K562 (cell line): ENCODE results near the gene KCNJ5. TPM values are rescaled to one million over a fixed set of nuclear protein-coding genes. Genes with fewer than 3 reads are reported as not detected.

Source experiments
- DNMT1 ChIP-seq: fragments of 450-650 bp; IDR thresholded peaks from 2 replicates; pipeline ENCODE4 v1.6.1; 2016; ENCODE audit warnings: antibody characterized with exemption, mild to moderate bottlenecking
- MCM5 ChIP-seq: fragments of 450-650 bp; IDR thresholded peaks from 2 replicates; pipeline ENCODE4 v1.6.1; 2016; ENCODE audit warnings: low read depth
- POLR3A ChIP-seq: IDR thresholded peaks from 2 replicates; pipeline ENCODE4 v1.6.1; 2011; ENCODE audit warnings: borderline replicate concordance, mild to moderate bottlenecking, moderate library complexity; ENCODE audit not compliant: insufficient read length, insufficient read depth; ENCODE audit errors: extremely low read depth
- RUNX1 ChIP-seq: sonication (generic); IDR thresholded peaks from 2 replicates; pipeline ENCODE4 v1.6.1; 2016; ENCODE audit warnings: antibody characterized with exemption, low read depth
- polyA plus RNA-seq, 8 experiments: library from polyadenylated mRNA; depleted of rRNA in 4 of 8; stranded (reverse) in 5 of 8; unstranded in 3 of 8; fragments of >200 nt; fragmentation: Nextera tagmentation in 2 of 8; fragmentation: Illumina TruSeq in 1 of 8; extraction: Ambion mirVana in 2 of 8; extraction: Trizol in 1 of 8; gene quantifications; 2 replicates each; pipeline versions ENCODE4 v1.2.1 to v1.2.3, GENCODE V29; 2011 to 2014; ENCODE audit warnings: inconsistent platforms in 1 of 8, missing spikeins in 1 of 8
- total RNA-seq, 7 experiments: library from RNA; depleted of rRNA in 6 of 7; stranded (reverse); fragments of >200 nt in 6 of 7; fragmentation: Illumina TruSeq in 2 of 7; extraction: Trizol in 2 of 7; gene quantifications; 2 replicates each; pipeline versions ENCODE4 v1.2.1 to v1.2.3, GENCODE V29; 2011 to 2021; ENCODE audit warnings: low replicate concordance in 1 of 7
- TF ChIP-seq, protein P1 (sequence below): sonication (generic); formaldehyde crosslinking; IDR thresholded peaks from 2 replicates; pipeline ENCODE4 v1.8.1; 2023; ENCODE audit warnings: mild to moderate bottlenecking, missing genetic modification reagents
- TF ChIP-seq, protein P2 (sequence below): fragments of 450-650 bp; IDR thresholded peaks from 2 replicates; pipeline ENCODE4 v1.6.1; 2014; ENCODE audit warnings: low read depth, mild to moderate bottlenecking, moderate library complexity, borderline replicate concordance

KCNJ5 gene
- total and polyA plus RNA-seq, 9 of the 15 experiments (the other 6 are each of a cell fraction or from before 2014, with no cell fraction given) = 0.04 TPM; not detected in 8

DNA sequence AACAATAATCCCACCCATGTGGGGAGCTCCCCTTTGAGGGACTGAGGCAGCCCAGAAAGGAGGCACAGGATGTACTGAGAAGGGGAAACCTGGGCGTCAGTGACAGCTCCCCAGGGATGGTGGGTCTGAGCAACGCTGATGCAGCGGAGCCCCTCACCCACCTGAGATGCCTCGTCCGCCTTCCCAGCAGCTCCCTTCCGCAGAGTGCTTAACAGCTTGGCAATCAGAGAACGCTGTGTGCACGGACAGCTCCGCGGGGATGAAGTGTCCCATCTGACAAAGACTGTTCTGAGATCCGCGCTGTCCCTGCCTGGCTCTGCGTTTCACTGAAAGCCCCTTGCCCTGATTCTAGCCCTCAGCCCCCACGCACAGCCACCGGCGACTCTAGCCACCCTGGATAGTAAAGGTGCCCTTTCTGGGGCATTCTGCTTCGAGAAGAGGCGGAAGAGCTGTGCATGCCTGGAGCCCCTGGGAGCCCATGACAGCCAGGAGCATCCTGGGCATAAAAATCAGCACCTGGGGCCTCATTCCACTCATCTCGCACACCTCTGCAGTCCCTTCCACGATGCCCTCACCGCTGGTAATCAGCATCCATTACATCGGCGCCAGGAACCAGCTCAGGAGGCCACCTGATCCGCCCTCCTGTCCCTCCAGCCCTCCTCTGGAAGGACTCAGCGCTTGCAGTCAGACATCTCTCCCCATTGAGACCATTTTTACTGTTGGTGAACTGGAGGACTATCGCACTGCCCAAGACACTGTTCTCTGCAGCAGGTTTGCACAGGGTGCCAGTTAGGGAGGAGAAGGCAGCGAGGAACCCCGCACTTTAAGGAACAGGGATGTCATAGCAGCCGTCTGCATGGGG is 10.7 kb downstream of the KCNJ5 start (continued):
- TF ChIP-seq, protein P1, sequence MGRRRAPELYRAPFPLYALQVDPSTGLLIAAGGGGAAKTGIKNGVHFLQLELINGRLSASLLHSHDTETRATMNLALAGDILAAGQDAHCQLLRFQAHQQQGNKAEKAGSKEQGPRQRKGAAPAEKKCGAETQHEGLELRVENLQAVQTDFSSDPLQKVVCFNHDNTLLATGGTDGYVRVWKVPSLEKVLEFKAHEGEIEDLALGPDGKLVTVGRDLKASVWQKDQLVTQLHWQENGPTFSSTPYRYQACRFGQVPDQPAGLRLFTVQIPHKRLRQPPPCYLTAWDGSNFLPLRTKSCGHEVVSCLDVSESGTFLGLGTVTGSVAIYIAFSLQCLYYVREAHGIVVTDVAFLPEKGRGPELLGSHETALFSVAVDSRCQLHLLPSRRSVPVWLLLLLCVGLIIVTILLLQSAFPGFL (CRISPR knock-in tag) = no peak
- TF ChIP-seq RUNX1 (no peak), DNMT1 (no peak), MCM5 (no peak), POLR3A (no peak)
- TF ChIP-seq, protein P2, sequence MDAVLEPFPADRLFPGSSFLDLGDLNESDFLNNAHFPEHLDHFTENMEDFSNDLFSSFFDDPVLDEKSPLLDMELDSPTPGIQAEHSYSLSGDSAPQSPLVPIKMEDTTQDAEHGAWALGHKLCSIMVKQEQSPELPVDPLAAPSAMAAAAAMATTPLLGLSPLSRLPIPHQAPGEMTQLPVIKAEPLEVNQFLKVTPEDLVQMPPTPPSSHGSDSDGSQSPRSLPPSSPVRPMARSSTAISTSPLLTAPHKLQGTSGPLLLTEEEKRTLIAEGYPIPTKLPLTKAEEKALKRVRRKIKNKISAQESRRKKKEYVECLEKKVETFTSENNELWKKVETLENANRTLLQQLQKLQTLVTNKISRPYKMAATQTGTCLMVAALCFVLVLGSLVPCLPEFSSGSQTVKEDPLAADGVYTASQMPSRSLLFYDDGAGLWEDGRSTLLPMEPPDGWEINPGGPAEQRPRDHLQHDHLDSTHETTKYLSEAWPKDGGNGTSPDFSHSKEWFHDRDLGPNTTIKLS = no peak
